GM19463 (cell line): Measurements from ENCODE around the gene OPN4.

ENCODE experiments used
- ATAC-seq: cut with Tn5 transposase; IDR thresholded peaks from one replicate; pipeline ENCODE4 v1.9.1; 2021; ENCODE audit warnings: mild to moderate bottlenecking, moderate library complexity; ENCODE audit not compliant: unreplicated experiment

OPN4 gene

GRCh38 chr10:86698207-86698940, 44.0 kb downstream of the OPN4 start:
- ATAC-seq: no peak

- no peak for ATAC-seq
Observed at GRCh38 chr10:86699125-86699524, 44.8 kb downstream of the OPN4 start.

- no peak for ATAC-seq
Observed at GRCh38 chr10:86699541-86699940, 45.2 kb downstream of the OPN4 start.

GRCh38 chr10:86699991-86700840, 45.9 kb downstream of the OPN4 start:
- ATAC-seq: no peak

GRCh38 chr10:86700851-86701617, 46.7 kb downstream of the OPN4 start:
- no peak for ATAC-seq

- ATAC-seq: no peak
Observed at GRCh38 chr10:86703176-86703575, 48.8 kb downstream of the OPN4 start.

- no peak for ATAC-seq
Observed at GRCh38 chr10:86705139-86705538, 50.8 kb downstream of the OPN4 start.

- ATAC-seq: no peak
Observed at GRCh38 chr10:86705905-86706304, 51.6 kb downstream of the OPN4 start.

GRCh38 chr10:86706401-86706841, 52.1 kb downstream of the OPN4 start:
- no peak for ATAC-seq

GRCh38 chr10:86706977-86707376, 52.6 kb downstream of the OPN4 start:
- ATAC-seq: no peak

GRCh38 chr10:86707505-86707904, 53.2 kb downstream of the OPN4 start:
- ATAC-seq: no peak

- no peak for ATAC-seq
Observed at GRCh38 chr10:86708068-86708782, 53.9 kb downstream of the OPN4 start.

GRCh38 chr10:86708783-86709380, 54.5 kb downstream of the OPN4 start:
- no peak for ATAC-seq

GRCh38 chr10:86709396-86710185, 55.2 kb downstream of the OPN4 start:
- no peak for ATAC-seq

- peak; percentile 88 for ATAC-seq
Observed at GRCh38 chr10:86710987-86711512, 56.7 kb downstream of the OPN4 start.

- peak; percentile 41 for ATAC-seq
Observed at GRCh38 chr10:86711513-86712316, 57.4 kb downstream of the OPN4 start.

GRCh38 chr10:86712317-86712707, 58.0 kb downstream of the OPN4 start:
- peak; percentile 19 for ATAC-seq

- ATAC-seq: no peak
Observed at GRCh38 chr10:86715156-86715795, 60.9 kb downstream of the OPN4 start.
